NAMALWA (cell line): ENCODE data around the gene PAN2.
"Not testable (repeated sequence)": the region's sequence is repeated elsewhere in the genome, so short reads cannot be mapped to it uniquely, and the experiment has no call there.

Experiments
- DNase-seq: peaks from one replicate; pipeline ENCODE4 v3.0.0-alpha.2; 2015; ENCODE audit warnings: low spot score

The PAN2 gene

GRCh38 chr12:56341616-56342015 is 7.8 kb upstream of the PAN2 start:
- DNase-seq = no peak

- no peak for DNase-seq
These were observed 5.3 kb upstream of the PAN2 start for GRCh38 chr12:56339158-56339422.

GRCh38 chr12:56338308-56339157 is 4.7 kb upstream of the PAN2 start, which contains the start of gene IL23A:
Gene IL23A, plus strand, starts transcription at chr12:56338884. Its CDS starts 161 bp downstream, at chr12:56339045.
- DNase-seq = no peak

GRCh38 chr12:56337753-56338251 is 4.0 kb upstream of the PAN2 start:
- DNase-seq = no peak

DNA sequence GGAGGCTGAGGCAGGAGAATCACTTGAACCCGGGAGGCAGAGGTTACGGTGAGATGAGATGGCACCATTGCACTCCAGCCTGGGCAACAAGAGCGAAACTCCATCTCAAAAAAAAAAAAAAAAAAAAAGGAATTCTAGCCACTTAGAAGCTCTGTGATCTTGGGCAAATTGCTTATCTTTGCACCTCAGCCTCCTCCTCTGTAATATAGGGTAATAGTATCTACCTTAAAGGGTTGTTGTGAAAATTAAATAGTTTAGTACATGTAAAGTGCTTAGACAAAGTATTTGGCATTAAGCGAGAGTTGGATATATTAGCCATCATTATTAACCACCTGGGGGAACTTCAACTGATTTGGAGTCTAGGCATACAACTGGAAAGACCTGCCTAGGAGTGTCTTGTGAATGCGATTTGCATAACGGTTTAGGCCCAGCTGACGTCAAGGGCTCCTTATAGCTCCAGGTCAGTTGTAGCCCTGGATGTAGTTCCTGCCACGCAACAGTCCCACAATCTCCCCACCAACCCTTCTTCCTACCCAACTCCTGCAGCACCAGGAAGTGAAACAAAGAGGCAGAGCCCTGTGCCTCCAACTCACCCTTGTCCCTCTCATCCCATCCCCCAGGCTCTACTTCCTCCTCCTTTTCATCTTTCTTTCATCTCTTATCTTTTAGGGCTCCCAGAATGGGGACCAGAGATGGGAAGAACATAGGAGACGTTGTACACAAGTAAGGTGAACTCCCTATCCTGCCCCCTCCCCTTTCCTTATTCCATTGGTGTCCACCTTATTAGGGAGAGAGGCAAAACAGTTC is 2.8 kb upstream of the PAN2 start:
- peak; percentile 59 for DNase-seq

- DNase-seq = not testable (repeated sequence)
These were observed 1.7 kb upstream of the PAN2 start for GRCh38 chr12:56335527-56335926.

DNA sequence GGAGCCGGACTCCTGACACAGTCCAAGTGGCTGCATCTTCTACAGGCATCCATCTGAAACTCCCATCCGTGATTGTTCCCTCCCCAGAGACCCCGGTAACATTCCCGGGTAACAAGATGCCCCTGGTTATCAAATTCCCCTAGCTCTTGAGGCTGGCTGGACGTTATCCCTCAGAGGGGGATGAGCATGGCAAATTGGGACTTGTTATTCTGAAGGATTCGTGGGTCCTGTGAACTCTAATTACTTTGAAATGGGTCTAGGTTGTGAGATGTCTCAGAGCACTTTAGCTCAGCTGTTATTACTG is 642 bp upstream of the PAN2 start:
- peak; percentile 45 for DNase-seq

DNA sequence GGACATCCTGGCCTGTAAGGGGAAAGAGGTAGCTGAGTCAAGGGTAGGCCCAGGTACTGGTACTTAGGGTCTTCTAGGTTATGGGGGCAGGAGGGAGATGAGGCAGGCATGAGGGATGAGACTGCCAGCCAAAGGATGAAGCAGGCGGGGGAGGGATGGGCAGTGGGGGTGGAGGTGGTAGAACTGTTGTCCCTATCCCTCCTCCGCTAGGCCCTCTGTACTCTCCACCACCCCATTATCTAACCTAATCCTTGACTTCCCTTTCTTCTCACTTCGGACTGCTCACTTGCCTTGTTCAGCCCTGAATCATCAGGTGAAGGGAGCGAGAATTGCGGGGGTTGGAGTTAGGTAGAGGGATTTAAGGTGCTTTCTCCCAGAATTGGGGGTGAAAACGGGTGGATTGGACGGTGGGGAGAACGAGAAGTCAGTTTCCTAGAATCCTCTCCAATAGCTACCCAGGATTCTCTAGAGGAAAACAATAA is 562 bp downstream of the PAN2 start:
- no peak for DNase-seq

GRCh38 chr12:56332512-56333196 is 1.1 kb downstream of the PAN2 start:
- DNase-seq = no peak

GRCh38 chr12:56330936-56331490 is 2.8 kb downstream of the PAN2 start:
- no peak for DNase-seq

DNA sequence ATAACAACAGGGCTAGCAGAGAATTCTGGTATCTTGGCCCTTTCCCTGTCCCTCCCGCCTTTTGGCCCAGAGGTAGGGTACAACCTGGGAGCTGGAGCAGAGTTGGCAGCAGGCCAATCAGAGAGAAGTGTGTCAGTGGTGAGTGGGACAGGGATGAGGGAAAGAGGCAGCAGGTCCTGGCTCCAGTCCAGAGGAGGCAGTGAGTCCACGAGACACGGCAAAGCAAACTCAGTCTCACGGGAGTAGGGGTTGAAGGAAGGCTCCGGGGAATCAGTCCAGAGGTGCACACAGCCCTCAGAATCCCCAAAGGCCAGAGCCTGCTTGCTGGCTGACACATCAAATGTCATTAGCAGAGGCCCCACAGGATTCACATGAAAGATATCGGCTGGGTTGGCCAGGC is 7.3 kb downstream of the PAN2 start:
- DNase-seq = no peak

DNA sequence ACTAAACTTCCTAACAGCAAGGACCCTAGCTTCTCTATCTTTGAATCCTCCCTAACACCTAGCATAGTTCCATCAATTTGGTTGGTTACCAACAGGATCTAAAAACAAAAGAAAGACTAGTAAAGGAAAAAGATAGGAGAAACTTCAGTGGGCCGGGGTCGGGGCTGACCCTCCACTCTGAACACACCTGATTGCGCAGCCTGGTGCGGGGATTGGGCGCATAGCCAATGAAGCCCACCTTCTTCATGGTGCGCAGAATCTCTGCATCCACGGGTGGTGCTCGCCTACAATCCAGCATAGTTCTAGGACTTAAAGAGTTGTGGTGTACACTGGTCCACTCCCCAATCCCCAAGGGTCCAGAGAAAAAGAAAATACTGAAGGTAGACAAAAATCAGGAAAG is 7.7 kb downstream of the PAN2 start:
- no peak for DNase-seq

DNA sequence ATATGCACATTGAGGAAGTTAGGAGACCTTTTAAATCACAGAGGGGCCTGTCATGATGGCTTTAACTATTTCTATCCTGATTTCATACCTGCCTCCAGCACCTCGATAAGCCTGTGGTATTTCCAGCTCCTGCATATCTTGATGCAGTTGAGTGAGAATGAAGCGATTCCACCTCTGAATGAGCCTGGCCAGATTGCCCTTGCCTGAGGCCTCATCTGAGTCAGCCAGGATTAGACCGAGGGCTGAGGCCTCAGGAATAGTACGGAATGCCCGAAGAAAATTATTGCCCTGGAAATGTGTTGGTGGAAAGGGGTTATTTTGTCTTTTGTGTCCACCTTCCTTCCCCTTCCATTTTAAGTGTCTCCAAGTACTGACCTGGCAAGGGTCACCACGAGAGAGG is 9.6 kb downstream of the PAN2 start:
- no peak for DNase-seq

DNA sequence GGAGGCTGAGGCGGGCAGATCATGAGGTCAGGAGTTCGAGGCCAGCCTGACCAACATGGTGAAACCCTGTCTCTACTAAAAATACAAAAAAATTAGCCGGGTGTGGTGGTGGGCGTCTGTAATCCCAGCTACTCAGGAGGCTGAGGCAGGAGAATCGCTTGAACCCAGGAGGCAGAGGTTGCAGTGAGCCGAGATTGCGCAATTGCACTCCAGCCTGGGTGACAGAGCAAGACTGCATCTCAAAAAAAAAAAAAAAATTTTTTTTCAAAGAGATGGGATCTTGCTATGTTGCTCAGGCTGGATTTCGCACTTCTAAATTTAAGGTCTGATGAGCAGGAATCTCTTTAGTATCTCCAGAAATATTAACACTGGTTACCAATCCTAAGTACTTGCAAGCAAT is 12.2 kb downstream of the PAN2 start:
- DNase-seq = not testable (repeated sequence)

DNA sequence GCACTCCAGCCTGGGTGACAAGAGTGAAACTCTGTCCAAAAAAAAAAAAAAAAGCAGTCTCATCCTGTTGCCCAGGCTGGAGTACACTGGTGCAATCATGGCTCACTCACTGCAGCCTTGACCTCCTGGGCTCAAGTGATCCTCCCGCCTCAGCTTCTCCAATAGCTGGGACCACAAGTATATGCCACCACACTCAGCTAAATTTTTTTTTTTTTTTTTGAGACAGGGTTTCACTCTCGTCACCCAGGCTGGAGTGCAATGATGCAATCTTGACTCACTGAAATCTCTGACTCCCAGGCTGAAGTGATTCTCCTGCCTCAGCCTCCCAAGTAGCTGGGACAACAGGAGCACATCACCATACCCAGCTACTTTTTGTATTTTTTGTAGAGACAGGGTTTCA is 12.8 kb downstream of the PAN2 start:
- no peak for DNase-seq

DNA sequence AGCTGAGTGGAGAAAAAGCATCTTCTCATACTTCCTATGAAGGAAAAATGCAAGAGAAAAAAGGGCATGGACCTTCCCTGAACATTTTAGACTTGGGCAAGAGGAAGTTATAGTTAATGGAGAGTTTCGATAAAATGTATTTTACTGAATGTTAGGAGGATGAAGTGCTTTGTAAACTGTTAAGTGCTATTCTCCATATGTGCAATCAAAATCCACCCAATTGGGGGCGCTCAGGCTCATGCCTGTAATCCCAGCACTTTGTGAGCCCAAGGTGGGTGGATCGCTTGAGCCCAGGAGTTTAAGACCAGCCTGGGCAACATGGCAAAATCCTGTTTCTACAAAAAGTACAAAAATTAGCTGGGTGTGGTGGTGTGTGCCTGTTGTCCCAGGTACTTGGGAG is 16.1 kb downstream of the PAN2 start:
- no peak for DNase-seq

DNA sequence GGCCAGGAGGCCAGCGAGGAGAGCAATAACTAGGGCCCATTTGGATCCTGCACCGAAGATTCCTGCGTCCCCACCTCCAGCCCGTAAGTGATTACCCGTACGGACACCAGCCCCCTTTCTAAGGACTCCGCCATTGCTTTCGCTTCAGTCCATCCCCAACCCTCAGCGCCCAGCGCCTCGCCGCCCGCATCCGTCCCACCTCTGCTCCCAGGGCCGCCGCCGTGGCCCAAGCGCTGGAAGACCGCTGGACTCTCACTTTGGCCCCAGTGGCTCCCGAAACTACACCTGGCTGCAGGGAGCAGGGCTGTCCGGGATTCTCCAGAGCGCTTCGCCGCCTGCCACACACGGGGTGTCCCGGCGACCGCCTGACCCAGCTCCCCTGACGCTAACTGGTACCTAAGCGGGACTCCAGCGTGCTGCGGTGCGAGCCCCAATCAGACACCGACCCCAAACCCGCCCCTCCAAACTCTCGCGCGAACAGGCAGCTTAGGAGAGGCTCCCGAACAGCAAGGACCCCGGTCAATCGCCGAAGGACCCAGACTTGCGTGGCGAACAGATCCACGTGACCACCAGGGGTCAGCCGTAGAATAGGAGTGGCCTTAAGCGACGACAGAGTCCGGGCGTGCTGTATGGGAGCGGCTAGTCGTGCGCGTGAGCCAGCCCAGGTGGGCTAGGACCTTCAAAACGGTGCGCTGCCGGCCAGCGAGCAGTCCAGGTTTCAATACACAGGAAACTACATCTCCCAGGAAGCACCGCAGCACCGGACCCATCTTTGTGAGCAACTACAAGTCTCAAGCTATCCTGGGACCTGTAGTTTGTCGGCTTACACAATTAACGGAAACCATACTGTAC is 18.0 kb downstream of the PAN2 start, which contains the start of gene CNPY2:
TSS of gene CNPY2 (minus strand) at position 367 of the 852 bp plus-strand sequence. CDS start 771 bp downstream, outside the sequence.
- peak; percentile 98 for DNase-seq

DNA sequence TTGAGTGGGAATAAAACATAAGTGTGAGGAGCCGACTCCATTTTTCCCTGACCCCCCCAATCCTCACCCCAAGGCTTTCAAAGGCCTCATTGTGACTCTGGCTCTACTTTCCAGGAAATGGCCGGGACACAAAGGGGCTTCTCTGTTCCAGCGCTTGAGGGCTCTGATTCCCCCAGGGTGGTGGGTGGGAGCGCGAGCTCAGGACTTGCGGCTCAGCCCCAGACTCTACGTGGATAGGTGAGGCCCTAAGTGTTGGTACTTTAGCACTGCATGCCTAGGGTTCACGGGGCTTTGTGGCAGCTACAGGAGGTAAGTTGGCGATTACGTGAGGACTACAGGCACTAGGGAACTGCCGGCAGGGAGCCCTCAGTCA is 18.6 kb downstream of the PAN2 start:
- DNase-seq = no peak

- DNase-seq = no peak
These were observed 22.8 kb downstream of the PAN2 start for GRCh38 chr12:56311003-56311402.

DNA sequence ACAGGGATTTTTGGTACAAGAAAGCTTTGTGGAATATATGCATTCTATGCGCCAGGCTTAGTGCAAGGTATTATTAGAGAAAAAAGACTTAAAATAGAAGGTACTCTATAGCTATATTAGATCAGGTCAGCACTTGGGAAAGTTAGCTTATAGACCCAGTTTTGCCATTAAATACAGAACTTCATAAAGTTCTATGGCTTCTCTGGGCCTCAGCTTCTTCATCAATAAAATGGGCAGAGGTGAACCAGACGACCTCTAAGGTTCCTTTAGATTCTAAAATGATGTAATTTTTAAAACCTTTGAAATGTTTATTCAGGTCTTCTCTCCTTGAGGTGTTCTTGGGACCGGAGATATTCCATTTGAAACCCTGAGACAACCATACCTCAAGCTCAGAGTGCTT is 25.1 kb downstream of the PAN2 start:
- DNase-seq = no peak

DNA sequence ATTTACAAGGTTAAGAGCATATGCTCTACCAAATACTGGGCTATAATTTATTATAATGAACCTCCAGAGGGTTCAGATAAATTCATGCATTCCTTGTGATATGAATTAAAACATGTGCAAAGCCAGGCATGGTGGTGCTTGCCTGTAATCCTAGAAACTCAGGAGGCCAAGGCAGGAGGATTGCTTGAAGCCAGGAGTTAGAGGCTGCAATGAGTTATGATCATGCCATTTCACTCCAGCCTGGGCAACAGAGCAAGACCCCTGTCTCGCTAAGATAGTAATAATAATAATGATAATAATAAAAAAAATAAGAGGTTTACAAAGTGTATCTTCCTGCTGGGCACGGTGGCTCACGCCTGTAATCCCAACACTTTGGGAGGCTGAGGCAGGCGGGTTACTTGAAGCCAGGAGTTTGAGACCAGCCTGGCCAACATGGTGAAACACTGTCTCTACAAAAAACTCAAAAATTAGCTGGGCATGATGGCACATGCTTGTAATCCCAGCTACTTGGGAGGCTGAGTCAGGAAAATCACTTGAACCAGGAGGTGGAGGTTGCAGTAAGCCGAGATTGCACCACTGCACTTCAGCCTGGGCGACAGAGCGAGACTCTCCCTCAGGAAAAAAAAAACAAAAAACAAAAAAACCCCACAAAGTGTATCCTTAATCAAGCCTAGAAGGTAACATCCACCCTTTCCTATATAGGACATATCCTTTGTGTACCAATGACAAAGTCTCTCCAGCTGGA is 26.4 kb downstream of the PAN2 start:
- no peak for DNase-seq
